Daoy (cell line): ENCODE measurements around the gene PPP1R14C. TPM values are rescaled to one million over a fixed set of nuclear protein-coding genes. Genes with fewer than 3 reads are reported as not detected.

Experiments
- DNase-seq: peaks from one replicate; pipeline ENCODE4 v3.0.0-alpha.2; 2015; ENCODE audit warnings: low read depth
- total RNA-seq: library from RNA; depleted of rRNA; stranded (reverse); fragments of >200 nt; shearing (Covaris generic); gene quantifications from 2 replicates; pipeline ENCODE4 v1.2.3, GENCODE V29; 2014

The PPP1R14C gene
- total RNA-seq, 1 experiment from 2014 or later, result 12.3 TPM

DNA sequence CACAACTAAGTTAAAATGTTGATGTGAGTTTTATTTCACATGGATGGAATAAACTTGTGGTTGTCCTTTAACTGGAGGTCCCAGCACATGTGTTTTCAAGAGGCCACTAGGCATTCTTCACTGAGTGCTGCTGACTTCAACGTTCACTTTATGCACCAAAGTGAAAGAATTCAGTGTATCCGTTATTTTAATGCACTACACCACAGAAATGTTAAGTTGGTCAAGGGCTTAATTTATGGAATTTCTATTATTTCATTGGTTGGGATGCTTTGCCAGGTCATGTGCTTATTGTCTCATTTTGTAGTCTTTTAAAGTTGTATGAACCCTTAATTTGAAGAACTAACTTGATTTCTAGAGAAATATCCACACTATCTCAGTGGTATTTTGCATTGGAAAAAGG is 106.4 kb downstream of the PPP1R14C start:
- DNase-seq, result no peak

DNA sequence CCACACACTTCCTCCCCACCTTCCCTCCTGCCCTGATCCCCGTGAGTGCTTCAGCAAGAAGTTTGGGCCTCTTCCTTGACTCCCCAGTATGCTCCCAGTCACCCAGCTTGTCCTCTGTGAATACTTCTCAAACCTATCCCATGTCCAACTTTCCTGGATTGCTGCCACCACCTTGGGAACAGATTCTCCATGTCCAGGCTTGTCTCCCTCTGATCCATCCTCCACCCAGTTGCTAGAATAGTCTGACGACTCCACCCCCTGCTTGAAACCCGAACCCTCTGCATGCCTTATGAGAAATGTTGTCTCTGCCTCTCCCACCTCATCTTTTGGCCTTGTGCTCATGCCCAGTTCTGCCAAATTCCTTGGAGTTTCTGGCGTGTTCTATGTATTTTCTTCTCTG is 108.0 kb downstream of the PPP1R14C start:
- peak; percentile 34 for DNase-seq

GRCh38 chr6:150251566-150252186 is 108.8 kb downstream of the PPP1R14C start:
- no peak for DNase-seq

DNA sequence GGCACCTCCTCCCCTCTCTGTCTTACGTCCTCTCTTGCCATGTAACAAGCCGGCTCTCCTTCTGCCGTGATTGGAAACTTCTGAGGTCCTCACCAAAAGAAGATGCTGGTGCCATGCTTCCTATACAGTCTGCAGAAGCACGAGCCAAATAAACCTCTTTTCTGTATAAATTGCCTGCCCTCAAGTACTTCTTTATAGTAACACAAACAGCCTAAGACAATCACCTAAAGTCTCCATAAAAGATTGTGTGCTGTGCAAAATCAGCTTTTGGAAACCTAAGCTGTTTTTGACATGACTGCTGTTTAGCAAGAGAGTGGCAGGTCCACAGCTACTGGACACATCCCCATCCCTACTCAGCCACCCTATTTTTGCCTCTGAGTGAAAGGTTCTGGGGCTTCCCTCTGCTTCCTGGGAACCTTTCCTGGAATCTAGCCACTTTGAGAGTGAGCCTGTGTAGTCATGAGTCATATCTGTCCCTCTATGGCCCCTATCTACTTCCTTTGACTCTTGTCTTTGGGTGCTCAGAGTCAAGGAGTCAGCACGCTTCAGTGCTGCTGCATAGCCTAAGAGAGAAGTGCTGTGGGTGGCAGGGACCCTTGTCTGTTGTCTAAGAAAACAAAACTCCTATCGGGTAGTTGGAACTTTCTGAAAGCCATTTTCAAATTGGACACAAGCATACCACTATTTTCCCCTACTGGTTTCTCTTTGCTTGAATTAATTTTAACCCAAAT is 110.0 kb downstream of the PPP1R14C start:
- peak; percentile 70 for DNase-seq

GRCh38 chr6:150253489-150253888 is 110.6 kb downstream of the PPP1R14C start:
- DNase-seq, result no peak

- DNase-seq, result no peak
These were observed 111.9 kb downstream of the PPP1R14C start for GRCh38 chr6:150254770-150255169.

DNA sequence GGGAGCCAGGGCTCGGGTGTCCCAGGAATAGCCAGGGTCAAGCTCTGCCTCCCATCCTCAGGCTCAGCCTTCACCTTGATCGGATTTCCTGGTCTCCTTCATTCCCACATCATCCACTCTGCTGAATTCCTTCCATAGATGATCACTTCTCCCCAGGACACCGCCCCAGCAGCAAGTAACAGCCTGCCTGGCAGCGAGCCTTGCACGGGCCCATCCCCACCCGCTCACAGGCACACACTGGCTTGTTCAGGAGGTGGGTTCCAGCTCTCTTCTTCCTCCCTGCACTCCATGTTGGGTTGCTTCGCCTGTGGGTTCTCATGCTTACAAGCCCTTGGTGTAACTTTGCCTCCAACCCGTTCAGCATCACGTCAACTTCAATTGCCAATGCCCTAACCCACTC is 113.0 kb downstream of the PPP1R14C start:
- no peak for DNase-seq

GRCh38 chr6:150256618-150257272 is 113.9 kb downstream of the PPP1R14C start:
- peak; percentile 78 for DNase-seq

- no peak for DNase-seq
These were observed 115.5 kb downstream of the PPP1R14C start for GRCh38 chr6:150258381-150258780.

DNA sequence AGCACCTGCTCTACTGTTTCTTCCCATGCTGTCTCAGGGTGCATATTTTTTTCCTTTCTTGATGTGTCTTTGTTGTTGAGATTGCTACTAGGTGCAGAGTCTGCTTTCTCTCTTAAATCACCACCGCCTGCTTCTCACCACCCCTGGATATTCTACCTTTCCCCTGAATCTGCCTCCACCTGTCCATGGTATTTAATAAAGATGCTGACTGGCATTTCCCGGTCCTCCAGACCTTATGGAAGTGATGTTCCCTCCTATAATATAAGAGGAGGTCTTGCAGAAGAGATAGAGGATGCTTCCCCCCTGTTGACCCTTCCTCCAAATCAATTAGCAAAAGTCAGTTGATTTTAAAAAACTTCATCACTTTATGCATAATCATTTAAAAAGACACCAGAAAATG is 118.1 kb downstream of the PPP1R14C start:
- no peak for DNase-seq

GRCh38 chr6:150261997-150262697 is 119.3 kb downstream of the PPP1R14C start:
- DNase-seq, result no peak

- DNase-seq, result no peak
These were observed 121.0 kb downstream of the PPP1R14C start for GRCh38 chr6:150263765-150264404.

GRCh38 chr6:150266309-150266708 is 123.5 kb downstream of the PPP1R14C start:
- no peak for DNase-seq

- DNase-seq, result no peak
These were observed 124.3 kb downstream of the PPP1R14C start for GRCh38 chr6:150266963-150267685.

DNA sequence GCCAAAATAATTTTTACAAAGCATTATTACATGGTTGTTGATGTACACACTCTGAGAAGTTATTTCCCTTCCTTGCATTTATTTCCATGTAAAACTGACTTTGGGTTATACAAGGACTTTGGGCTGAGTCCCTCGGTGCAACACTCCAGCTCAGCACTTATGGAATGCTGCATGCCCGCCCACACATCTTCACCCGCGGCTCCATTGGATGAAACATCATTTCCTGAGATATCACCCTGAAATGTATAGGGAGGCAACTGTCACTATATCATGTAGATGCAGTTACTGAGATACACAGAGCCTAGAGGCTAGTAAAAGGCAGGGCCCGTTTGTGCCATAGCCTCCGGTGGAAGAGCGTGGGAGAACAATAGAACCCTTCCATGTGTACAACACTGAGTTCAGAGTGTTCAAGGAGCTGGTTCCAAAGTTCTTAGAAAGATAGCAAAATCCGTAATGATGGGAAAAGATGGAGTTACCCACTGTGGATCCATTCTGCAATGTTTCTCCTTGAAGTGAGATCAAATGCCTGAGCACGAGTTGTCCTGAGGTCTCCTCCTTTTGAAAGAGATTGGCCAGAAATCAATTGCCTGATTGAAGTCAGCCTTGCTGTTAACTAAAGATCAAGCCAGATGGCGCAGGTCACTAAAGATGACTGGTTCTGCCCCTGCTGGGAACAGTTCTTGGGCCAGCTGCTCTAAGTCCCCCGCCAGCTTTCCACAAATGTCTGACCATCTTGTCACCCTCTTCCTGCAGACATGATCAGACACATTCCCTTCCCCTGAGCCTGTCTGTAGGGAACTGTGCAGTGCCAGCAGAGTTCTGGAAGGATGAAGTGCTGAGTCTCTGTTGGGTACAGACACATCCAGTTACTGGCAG is 125.1 kb downstream of the PPP1R14C start:
- peak; percentile 88 for DNase-seq

DNA sequence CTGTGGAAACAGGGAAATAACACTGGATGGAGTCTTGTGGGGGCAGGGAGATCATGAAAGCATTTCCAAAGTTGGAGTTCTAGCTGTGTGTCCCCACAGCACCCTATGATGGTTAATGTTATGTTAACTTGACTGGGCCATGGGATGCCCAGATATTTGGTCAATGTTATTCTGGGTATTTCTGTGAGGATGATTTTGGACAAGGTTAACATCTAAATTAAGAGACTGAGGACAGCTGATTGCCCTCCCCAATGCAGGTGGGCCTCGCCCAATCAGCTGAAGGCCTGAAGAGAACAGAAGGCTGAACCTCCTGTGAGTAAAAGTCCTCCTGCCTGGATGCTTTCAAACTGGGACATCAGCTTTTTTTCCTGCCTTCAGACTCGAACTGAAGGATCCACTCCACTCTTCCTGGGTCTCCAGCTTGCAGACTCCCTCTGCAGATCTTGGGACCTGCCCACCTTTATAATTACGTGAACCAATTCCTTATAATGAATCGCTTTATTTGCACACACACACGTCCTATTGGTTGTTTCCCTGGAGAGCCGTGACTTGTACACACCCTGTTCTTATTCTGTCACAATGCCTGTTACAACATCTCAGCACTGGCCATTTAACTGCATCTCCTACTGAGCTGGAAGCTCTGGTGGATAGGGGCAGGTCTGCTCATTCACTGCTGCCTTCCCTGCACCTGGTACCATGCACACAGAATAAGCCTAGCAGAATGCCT is 126.4 kb downstream of the PPP1R14C start:
- DNase-seq, result no peak

- DNase-seq, result peak; percentile 98
These were observed 127.0 kb downstream of the PPP1R14C start for GRCh38 chr6:150269857-150270223.

DNA sequence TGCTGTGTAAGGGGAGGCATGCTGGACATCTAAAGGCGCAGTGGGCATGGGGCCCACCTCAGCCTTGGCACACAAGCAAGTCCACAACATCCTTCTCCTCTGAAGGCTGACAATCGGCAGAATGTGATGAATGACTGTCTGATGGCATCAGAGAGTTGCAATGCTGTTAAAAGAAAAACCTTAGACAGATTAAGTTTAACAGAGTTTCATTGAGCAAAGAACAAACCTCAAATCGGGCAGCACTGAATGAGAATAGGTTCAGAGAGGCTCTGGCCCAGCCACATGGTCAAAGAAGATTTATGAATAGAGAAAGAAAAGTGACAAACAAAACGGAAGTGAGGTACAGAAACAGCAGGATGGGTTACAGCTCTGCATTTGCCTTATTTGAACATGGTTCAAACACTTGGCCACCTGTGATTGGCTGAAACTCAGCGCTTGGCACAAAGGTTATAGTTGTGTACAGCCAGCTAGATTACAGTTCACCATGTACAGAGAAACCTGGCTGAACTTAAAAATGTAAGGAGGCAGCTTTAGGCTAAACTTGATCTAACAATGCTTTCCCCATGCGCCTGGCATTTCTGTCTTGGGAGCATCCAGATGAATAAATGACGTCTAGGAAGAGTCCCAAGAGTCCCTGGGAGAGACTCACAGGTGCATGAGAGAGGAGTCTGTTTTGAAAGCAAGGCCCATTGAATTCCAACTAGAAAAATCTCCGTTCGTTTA is 127.6 kb downstream of the PPP1R14C start:
- no peak for DNase-seq

GRCh38 chr6:150271172-150271500 is 128.3 kb downstream of the PPP1R14C start:
- no peak for DNase-seq
